ENCODE measurements around the gene HRK.

- no peak for TF ChIP-seq FOXA1 (IDR thresholded peaks at IDR 0.05)
- TF ChIP-seq BHLHE40 (IDR thresholded peaks at IDR 0.05; ENCODE audit: borderline replicate concordance) = no peak
- TF ChIP-seq ELF4 (IDR thresholded peaks at IDR 0.05) = no peak
- no peak for TF ChIP-seq FOXM1 (IDR thresholded peaks at IDR 0.05; ENCODE audit: borderline replicate concordance)
- no peak for TF ChIP-seq L3MBTL2 (conservative IDR thresholded peaks at IDR 0.05)
- TF ChIP-seq SP1 (IDR thresholded peaks at IDR 0.05) = no peak
These were observed 24.5 kb downstream of the HRK start for GRCh38 chr12:116856729-116857128.
